Measurements from ENCODE around the gene ACBD6.

DNA sequence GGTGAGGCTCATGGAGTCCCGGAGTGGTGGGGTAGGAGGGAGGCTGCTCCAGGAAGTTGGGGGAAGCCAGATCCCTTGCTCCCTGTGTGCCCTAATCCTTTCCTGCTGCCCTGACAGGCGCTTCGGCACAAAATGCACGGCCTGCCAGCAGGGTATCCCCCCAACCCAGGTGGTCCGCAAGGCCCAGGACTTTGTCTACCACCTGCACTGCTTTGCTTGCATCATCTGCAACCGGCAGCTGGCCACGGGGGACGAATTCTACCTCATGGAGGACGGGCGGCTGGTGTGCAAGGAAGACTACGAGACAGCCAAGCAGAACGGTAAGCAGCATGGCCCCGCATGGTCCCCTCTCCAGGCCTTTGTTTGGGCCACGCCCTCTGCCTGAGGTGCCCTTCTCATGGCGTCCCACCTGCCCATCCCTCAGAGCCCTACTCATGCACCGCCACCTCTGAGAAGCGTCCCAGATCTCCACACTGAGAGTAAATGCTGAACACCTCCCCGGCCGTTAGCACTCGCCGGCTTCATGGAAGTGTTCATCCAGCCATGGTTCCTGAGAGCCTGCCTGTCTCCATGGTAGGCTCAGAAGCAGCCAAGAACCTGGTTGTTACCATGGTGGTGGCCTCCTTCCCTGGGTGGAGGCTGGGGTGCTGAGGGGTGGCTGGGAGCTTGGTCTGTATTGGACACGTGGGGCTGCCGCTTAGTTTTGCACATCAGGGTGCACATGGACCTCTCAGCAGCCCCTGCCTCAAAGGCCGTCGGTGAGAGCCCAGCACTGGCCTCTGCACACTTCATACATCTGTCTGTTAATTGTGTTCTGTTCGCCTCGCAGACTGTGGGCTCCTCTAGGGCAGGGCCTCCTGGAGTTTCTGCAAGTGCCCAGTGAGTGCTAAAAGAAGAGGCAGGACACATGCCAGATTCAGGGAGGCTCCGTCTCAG is 235.8 kb downstream of the ACBD6 start:
- TF ChIP-seq, protein P1, sequence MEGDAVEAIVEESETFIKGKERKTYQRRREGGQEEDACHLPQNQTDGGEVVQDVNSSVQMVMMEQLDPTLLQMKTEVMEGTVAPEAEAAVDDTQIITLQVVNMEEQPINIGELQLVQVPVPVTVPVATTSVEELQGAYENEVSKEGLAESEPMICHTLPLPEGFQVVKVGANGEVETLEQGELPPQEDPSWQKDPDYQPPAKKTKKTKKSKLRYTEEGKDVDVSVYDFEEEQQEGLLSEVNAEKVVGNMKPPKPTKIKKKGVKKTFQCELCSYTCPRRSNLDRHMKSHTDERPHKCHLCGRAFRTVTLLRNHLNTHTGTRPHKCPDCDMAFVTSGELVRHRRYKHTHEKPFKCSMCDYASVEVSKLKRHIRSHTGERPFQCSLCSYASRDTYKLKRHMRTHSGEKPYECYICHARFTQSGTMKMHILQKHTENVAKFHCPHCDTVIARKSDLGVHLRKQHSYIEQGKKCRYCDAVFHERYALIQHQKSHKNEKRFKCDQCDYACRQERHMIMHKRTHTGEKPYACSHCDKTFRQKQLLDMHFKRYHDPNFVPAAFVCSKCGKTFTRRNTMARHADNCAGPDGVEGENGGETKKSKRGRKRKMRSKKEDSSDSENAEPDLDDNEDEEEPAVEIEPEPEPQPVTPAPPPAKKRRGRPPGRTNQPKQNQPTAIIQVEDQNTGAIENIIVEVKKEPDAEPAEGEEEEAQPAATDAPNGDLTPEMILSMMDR (IDR thresholded peaks at IDR 0.05), result no peak
- no peak for TF ChIP-seq POLR2A (IDR thresholded peaks at IDR 0.05)
